ENCODE results near the gene LUZP1. TPM values are rescaled to one million over a fixed set of nuclear protein-coding genes. Genes with fewer than 3 reads are reported as not detected.

Gene LUZP1
- total RNA-seq, 4 donors from 2014 or later = 21.4 to 28.2 (median 25.0) TPM

GRCh38 chr1:23174426-23175110, 5.9 kb upstream of the LUZP1 start:
- TF ChIP-seq POLR2A (IDR thresholded peaks at IDR 0.05) = no peak
- no peak for TF ChIP-seq CTCF (IDR thresholded peaks at IDR 0.05)
- no peak overlapping the region for H3K4me3 ChIP-seq (replicated peaks in 1 of 3)
- WGBS, 2 donors = 62 to 68% methylated on average over 1 of the region's 1 CpG
- H3K27ac ChIP-seq = no peak overlapping the region
- H3K36me3 ChIP-seq = no peaks in the 10 kb centered on the region
- intact Hi-C loops (cut with DNase I) = no loop called here
- H3K27me3 ChIP-seq = no peaks in the 10 kb centered on the region
- no peaks in the 10 kb centered on the region for H3K9me3 ChIP-seq
- no peak for DNase-seq
- peaks cover 0 to 12% of the 10 kb centered on the region in 2 donors for H3K4me1 ChIP-seq

- intact Hi-C loops (cut with DNase I) = no loop called here
- Histone ChIP-seq H3K4me1 (peaks cover 9 to 15% of the 10 kb centered on the region in 2 donors), H3K27ac (no peak overlapping the region)
Measured at GRCh38 chr1:23171181-23171755, 2.6 kb upstream of the LUZP1 start.

GRCh38 chr1:23169727-23170335, 1.2 kb upstream of the LUZP1 start:
- no peak for TF ChIP-seq POLR2A (IDR thresholded peaks at IDR 0.05)
- TF ChIP-seq CTCF (IDR thresholded peaks at IDR 0.05) = no peak
- Histone ChIP-seq H3K27ac (peak overlapping the region; percentile 60 to 92 (median 80)), H3K4me3 (replicated peaks in 1 of 3) (no peak overlapping the region), H3K36me3 (no peaks in the 10 kb centered on the region), H3K9me3 (no peaks in the 10 kb centered on the region), H3K27me3 (no peaks in the 10 kb centered on the region), H3K4me1 (peaks cover 9 to 21% of the 10 kb centered on the region in 2 donors)
- intact Hi-C loops (cut with DNase I) = no loop called here
- WGBS, 2 donors = 56 to 62% methylated on average over 4 to 5 of the region's 5 CpGs
- peak; percentile 28 to 42 for DNase-seq

More at GRCh38 chr1:23171181-23171755, 2.6 kb upstream of the LUZP1 start:
- TF ChIP-seq CTCF (IDR thresholded peaks at IDR 0.05) (no peak), POLR2A (IDR thresholded peaks at IDR 0.05) (no peak)
- no peak for DNase-seq
- WGBS, 2 donors = 56 to 70% methylated on average over 4 of the region's 4 CpGs
- H3K36me3 ChIP-seq = no peaks in the 10 kb centered on the region
- H3K9me3 ChIP-seq = no peaks in the 10 kb centered on the region
- no peaks in the 10 kb centered on the region for H3K27me3 ChIP-seq
- no peak overlapping the region for H3K4me3 ChIP-seq (replicated peaks in 1 of 3)

GRCh38 chr1:23169195-23169575, 529 bp upstream of the LUZP1 start:
- Histone ChIP-seq H3K4me3 (replicated peaks in 1 of 3) (peak overlapping the region in 1 of 3 donors; percentile 98), H3K4me1 (peaks cover 9 to 27% of the 10 kb centered on the region in 2 donors), H3K9me3 (no peaks in the 10 kb centered on the region), H3K27me3 (no peaks in the 10 kb centered on the region), H3K27ac (peak overlapping the region; percentile 60 to 92 (median 80)), H3K36me3 (no peaks in the 10 kb centered on the region)
- intact Hi-C loops (cut with DNase I) = no loop called here
- DNase-seq = no peak
- TF ChIP-seq POLR2A (IDR thresholded peaks at IDR 0.05) (no peak), CTCF (IDR thresholded peaks at IDR 0.05) (no peak)
- WGBS, 2 donors = 60 to 63% methylated on average over 14 of the region's 14 CpGs

DNA sequence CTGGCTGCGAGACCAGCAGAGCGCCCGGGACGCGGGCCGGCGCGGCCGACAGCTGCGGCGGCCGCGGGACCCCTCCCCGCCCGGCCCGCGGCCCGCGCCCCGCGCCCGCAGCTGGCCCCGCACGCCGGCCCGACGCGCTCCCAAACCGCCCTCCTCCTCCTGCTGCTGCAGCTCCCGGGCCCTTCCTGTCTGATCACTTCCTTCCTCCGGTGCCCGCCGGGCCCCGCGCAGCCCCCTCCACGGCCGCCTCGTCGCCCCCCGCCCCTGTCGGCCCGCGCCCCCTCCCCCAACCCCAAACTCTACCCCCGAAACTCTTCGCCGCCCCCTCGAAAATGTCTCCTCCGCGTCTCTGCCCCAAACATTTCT, 594 bp downstream of the LUZP1 start:
- peak overlapping the region; percentile 75 to 98 (median 92) for H3K4me3 ChIP-seq (replicated peaks in 1 of 3)
- intact Hi-C loops (cut with DNase I) = no loop called here
- H3K4me1 ChIP-seq = peaks cover 11 to 28% of the 10 kb centered on the region in 2 donors
- H3K9me3 ChIP-seq = no peaks in the 10 kb centered on the region
- H3K27me3 ChIP-seq = no peaks in the 10 kb centered on the region
- no peaks in the 10 kb centered on the region for H3K36me3 ChIP-seq
- DNase-seq = peak; percentile 30 to 32
- 0% methylated on average over 4 to 22 of the region's 49 CpGs for WGBS, 2 donors
- peak overlapping the region; percentile 83 to 92 (median 91) for H3K27ac ChIP-seq
- TF ChIP-seq CTCF (IDR thresholded peaks at IDR 0.05) (no peak), POLR2A (IDR thresholded peaks at IDR 0.05) (no peak)
